Measurements from ENCODE around the gene HGD.

HGD gene

GRCh38 chr3:120636795-120637401, 45.1 kb downstream of the HGD start:
- H3K27me3 ChIP-seq (replicated peaks) = no peaks in the 10 kb centered on the region
- H3K36me3 ChIP-seq (replicated peaks) = no peaks in the 10 kb centered on the region
- no peak overlapping the region for H3K27ac ChIP-seq
- TF ChIP-seq, protein P1, sequence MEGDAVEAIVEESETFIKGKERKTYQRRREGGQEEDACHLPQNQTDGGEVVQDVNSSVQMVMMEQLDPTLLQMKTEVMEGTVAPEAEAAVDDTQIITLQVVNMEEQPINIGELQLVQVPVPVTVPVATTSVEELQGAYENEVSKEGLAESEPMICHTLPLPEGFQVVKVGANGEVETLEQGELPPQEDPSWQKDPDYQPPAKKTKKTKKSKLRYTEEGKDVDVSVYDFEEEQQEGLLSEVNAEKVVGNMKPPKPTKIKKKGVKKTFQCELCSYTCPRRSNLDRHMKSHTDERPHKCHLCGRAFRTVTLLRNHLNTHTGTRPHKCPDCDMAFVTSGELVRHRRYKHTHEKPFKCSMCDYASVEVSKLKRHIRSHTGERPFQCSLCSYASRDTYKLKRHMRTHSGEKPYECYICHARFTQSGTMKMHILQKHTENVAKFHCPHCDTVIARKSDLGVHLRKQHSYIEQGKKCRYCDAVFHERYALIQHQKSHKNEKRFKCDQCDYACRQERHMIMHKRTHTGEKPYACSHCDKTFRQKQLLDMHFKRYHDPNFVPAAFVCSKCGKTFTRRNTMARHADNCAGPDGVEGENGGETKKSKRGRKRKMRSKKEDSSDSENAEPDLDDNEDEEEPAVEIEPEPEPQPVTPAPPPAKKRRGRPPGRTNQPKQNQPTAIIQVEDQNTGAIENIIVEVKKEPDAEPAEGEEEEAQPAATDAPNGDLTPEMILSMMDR (IDR thresholded peaks at IDR 0.05; ENCODE audit: low read depth, low read length, missing control alignments) = no peak
- in situ Hi-C loops (cut with HindIII; ENCODE audit: low pct_ligation_motif_present, low sequenced_read_pairs) = no loop called here
- H3K4me3 ChIP-seq (ENCODE audit: low read depth, low read length) = no peak overlapping the region
- no peak for DNase-seq

DNA sequence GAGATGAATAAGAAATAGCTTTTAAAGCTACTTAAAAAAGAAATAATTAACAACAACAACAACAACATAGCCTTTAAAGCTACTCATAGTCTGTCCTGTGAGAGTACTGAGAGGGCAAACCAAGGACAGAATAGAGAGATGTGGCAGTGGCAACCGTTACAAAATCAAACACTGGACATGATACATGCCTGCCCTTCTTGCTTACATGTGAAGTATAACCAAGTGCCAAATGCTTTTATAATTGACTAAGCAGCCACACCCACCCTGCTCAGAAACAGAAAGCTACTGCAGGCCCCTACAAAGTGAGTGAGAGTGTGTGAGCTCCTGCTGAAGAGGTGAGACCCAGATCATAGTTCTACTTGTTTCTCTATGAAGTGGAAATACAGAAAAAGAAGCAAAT, 47.5 kb downstream of the HGD start:
- no peaks in the 10 kb centered on the region for H3K36me3 ChIP-seq (replicated peaks)
- in situ Hi-C loops (cut with HindIII; ENCODE audit: low pct_ligation_motif_present, low sequenced_read_pairs) = no loop called here
- no peak overlapping the region for H3K27ac ChIP-seq
- no peaks in the 10 kb centered on the region for H3K27me3 ChIP-seq (replicated peaks)
- TF ChIP-seq, protein P1 (IDR thresholded peaks at IDR 0.05; ENCODE audit: low read depth, low read length, missing control alignments) = no peak
- no peak overlapping the region for H3K4me3 ChIP-seq (ENCODE audit: low read depth, low read length)
- DNase-seq = no peak

GRCh38 chr3:120625159-120625586, 56.9 kb downstream of the HGD start:
- in situ Hi-C loops (cut with HindIII; ENCODE audit: low pct_ligation_motif_present, low sequenced_read_pairs) = no loop called here
- TF ChIP-seq, protein P1 (IDR thresholded peaks at IDR 0.05; ENCODE audit: low read depth, low read length, missing control alignments) = no peak
- no peak for DNase-seq

DNA sequence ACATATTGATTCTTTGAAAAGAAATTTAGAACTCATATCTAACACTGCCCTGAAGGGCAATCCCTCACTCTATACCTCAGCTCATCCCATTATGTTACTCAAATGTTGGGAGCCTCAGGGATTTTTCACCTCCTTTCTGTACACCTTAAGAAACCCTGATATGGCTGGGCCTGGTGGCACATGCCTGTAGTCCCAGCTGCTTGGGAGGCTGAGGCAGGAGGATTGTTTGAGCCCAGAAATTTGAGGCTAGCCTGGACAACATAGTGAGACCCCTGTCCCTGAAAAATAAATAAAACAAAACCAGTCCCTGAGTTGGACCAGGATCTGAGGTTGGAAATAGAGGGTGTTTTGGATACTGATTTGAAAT, 58.3 kb downstream of the HGD start:
- no peak for DNase-seq
- TF ChIP-seq, protein P1 (IDR thresholded peaks at IDR 0.05; ENCODE audit: low read depth, low read length, missing control alignments) = no peak
- in situ Hi-C loops (cut with HindIII; ENCODE audit: low pct_ligation_motif_present, low sequenced_read_pairs) = no loop called here
- Histone ChIP-seq H3K27ac (no peak overlapping the region), H3K27me3 (replicated peaks) (no peaks in the 10 kb centered on the region), H3K4me3 (ENCODE audit: low read depth, low read length) (no peak overlapping the region), H3K36me3 (replicated peaks) (no peaks in the 10 kb centered on the region)

More at GRCh38 chr3:120625159-120625586, 56.9 kb downstream of the HGD start:
- Histone ChIP-seq H3K4me3 (ENCODE audit: low read depth, low read length) (no peak overlapping the region), H3K27ac (no peak overlapping the region), H3K27me3 (replicated peaks) (no peaks in the 10 kb centered on the region), H3K36me3 (replicated peaks) (no peaks in the 10 kb centered on the region)

- DNase-seq = peak; percentile 10
- H3K27ac ChIP-seq = no peak overlapping the region
Observed at GRCh38 chr3:120622870-120623726, 58.9 kb downstream of the HGD start.

More at GRCh38 chr3:120622870-120623726, 58.9 kb downstream of the HGD start:
- H3K4me3 ChIP-seq (ENCODE audit: low read depth, low read length) = no peak overlapping the region
- in situ Hi-C loops (cut with HindIII; ENCODE audit: low pct_ligation_motif_present, low sequenced_read_pairs) = no loop called here
- no peaks in the 10 kb centered on the region for H3K27me3 ChIP-seq (replicated peaks)
- H3K36me3 ChIP-seq (replicated peaks) = no peaks in the 10 kb centered on the region
- TF ChIP-seq, protein P1 (IDR thresholded peaks at IDR 0.05; ENCODE audit: low read depth, low read length, missing control alignments) = peak; percentile 23
